ENCODE data around the gene SPIRE2. TPM values are rescaled to one million over a fixed set of nuclear protein-coding genes. Genes with fewer than 3 reads are reported as not detected.

Gene SPIRE2
- total and polyA plus RNA-seq, 7 donors, result 0.82 to 44.0 (median 5.3) TPM

Other genes starting within 250 kb of the SPIRE2 start
- gene DPEP1, start 214.8 kb upstream of the SPIRE2 start, total RNA-seq, result not detected
- 1 to 10 TPM in 1 of 3 donors, under 1 TPM in 1, not detected in 1; 0.92 to 1.2 TPM for gene DPEP1, start 214.8 kb upstream of the SPIRE2 start, polyA plus RNA-seq
- 10 to 100 TPM; 42.8 to 75.9 (median 59.3) TPM for gene CHMP1A, start 170.8 kb upstream of the SPIRE2 start, total RNA-seq
- gene CHMP1A, start 170.8 kb upstream of the SPIRE2 start, polyA plus RNA-seq, result 100 to 1,000 TPM in 2 of 3 donors, 10 to 100 TPM in 1; 95.5 to 157 (median 134) TPM
- gene SPATA33, start 170.6 kb upstream of the SPIRE2 start, total RNA-seq, result 1 to 10 TPM; 1.4 to 7.7 (median 5.9) TPM
- 1 to 10 TPM; 2.1 to 6.3 (median 4.2) TPM for gene SPATA33, start 170.6 kb upstream of the SPIRE2 start, polyA plus RNA-seq
- 10 to 100 TPM; 17.8 to 62.3 (median 35.2) TPM for gene CDK10, start 141.8 kb upstream of the SPIRE2 start, total RNA-seq
- gene CDK10, start 141.8 kb upstream of the SPIRE2 start, polyA plus RNA-seq, result 10 to 100 TPM; 34.0 to 96.0 (median 36.0) TPM
- 10 to 100 TPM in 1 of 4 donors, 1 to 10 TPM in 3; 3.5 to 12.6 (median 6.5) TPM for gene SPATA2L, start 126.8 kb upstream of the SPIRE2 start, total RNA-seq
- 10 to 100 TPM; 11.3 to 17.6 (median 12.6) TPM for gene SPATA2L, start 126.8 kb upstream of the SPIRE2 start, polyA plus RNA-seq
- gene VPS9D1, start 107.6 kb upstream of the SPIRE2 start, total RNA-seq, result 10 to 100 TPM in 1 of 4 donors, 1 to 10 TPM in 3; 3.8 to 10.5 (median 4.0) TPM
- gene VPS9D1, start 107.6 kb upstream of the SPIRE2 start, polyA plus RNA-seq, result 10 to 100 TPM in 1 of 3 donors, 1 to 10 TPM in 2; 5.3 to 19.2 (median 8.4) TPM
- 10 to 100 TPM; 13.7 to 26.9 (median 18.2) TPM for gene ZNF276, start 106.9 kb upstream of the SPIRE2 start, total RNA-seq
- 10 to 100 TPM in 1 of 3 donors, 1 to 10 TPM in 2; 7.2 to 32.3 (median 9.9) TPM for gene ZNF276, start 106.9 kb upstream of the SPIRE2 start, polyA plus RNA-seq
- gene FANCA, start 11.8 kb upstream of the SPIRE2 start, total RNA-seq, result 1 to 10 TPM in 3 of 4 donors, under 1 TPM in 1; 0.16 to 4.7 (median 3.0) TPM
- gene FANCA, start 11.8 kb upstream of the SPIRE2 start, polyA plus RNA-seq, result 10 to 100 TPM in 1 of 3 donors, 1 to 10 TPM in 2; 7.2 to 26.5 (median 7.6) TPM
- gene TCF25, start 45.1 kb downstream of the SPIRE2 start, total RNA-seq, result 100 to 1,000 TPM; 131 to 244 (median 181) TPM
- gene TCF25, start 45.1 kb downstream of the SPIRE2 start, polyA plus RNA-seq, result 100 to 1,000 TPM in 2 of 3 donors, 10 to 100 TPM in 1; 89.7 to 161 (median 106) TPM
- gene MC1R, start 90.4 kb downstream of the SPIRE2 start, total RNA-seq, result 1 to 10 TPM; 2.1 to 8.0 (median 4.5) TPM
- gene MC1R, start 90.4 kb downstream of the SPIRE2 start, polyA plus RNA-seq, result 1 to 10 TPM in 1 of 3 donors, not detected in 2; 5.6 TPM
- 10 to 100 TPM in 3 of 4 donors, 1 to 10 TPM in 1; 9.2 to 35.0 (median 27.8) TPM for gene TUBB3, start 94.9 kb downstream of the SPIRE2 start, total RNA-seq
- gene TUBB3, start 94.9 kb downstream of the SPIRE2 start, polyA plus RNA-seq, result 10 to 100 TPM in 1 of 3 donors, 1 to 10 TPM in 1, under 1 TPM in 1; 0.46 to 23.5 (median 1.8) TPM
- gene DEF8, start 120.3 kb downstream of the SPIRE2 start, total RNA-seq, result 100 to 1,000 TPM in 1 of 4 donors, 10 to 100 TPM in 3; 68.8 to 127 (median 86.6) TPM
- 10 to 100 TPM; 24.6 to 37.2 (median 30.5) TPM for gene DEF8, start 120.3 kb downstream of the SPIRE2 start, polyA plus RNA-seq
- gene DBNDD1, start 191.0 kb downstream of the SPIRE2 start, total RNA-seq, result 1 to 10 TPM in 3 of 4 donors, not detected in 1; 1.4 to 3.0 (median 2.0) TPM
- 1 to 10 TPM; 3.6 to 5.0 (median 3.9) TPM for gene DBNDD1, start 191.0 kb downstream of the SPIRE2 start, polyA plus RNA-seq
- not detected for gene PRDM7, start 248.9 kb downstream of the SPIRE2 start, total RNA-seq
- gene PRDM7, start 248.9 kb downstream of the SPIRE2 start, polyA plus RNA-seq, result not detected

Data from sigmoid colon (tissue), 7 donors.